Suprapubic skin (tissue), 4 donors: ENCODE measurements around the gene NTN3. TPM values are rescaled to one million over a fixed set of nuclear protein-coding genes. Genes with fewer than 3 reads are reported as not detected.

Experiments
- DNase-seq, 2 donors: peaks; one replicate each; pipeline ENCODE4 v3.0.0-alpha.2; 2019; ENCODE audit warnings: low spot score in 2 of 2
- H3K27ac ChIP-seq: fragments of 200-600 bp; sonication (generic); one replicate; pipeline ENCODE4 v1.5.1; 2019
- H3K27me3 ChIP-seq: fragments of 200-600 bp; sonication (generic); one replicate; pipeline ENCODE4 v1.5.1; 2019
- H3K36me3 ChIP-seq: fragments of 200-600 bp; sonication (generic); one replicate; pipeline ENCODE4 v1.5.1; 2019
- H3K4me1 ChIP-seq: fragments of 200-600 bp; sonication (generic); one replicate; pipeline ENCODE4 v1.5.1; 2019
- H3K4me3 ChIP-seq: fragments of 200-600 bp; sonication (generic); one replicate; pipeline ENCODE4 v1.5.1; 2019; ENCODE audit warnings: mild to moderate bottlenecking
- H3K9me3 ChIP-seq: fragments of 200-600 bp; sonication (generic); one replicate; pipeline ENCODE4 v1.5.1; 2019
- EP300 ChIP-seq: sonication (generic); formaldehyde crosslinking; IDR thresholded peaks from one replicate; pipeline ENCODE4 v1.6.1; 2017; ENCODE audit warnings: antibody characterized with exemption
- POLR2A ChIP-seq, 2 donors: fragments of 450-650 bp; IDR thresholded peaks; one replicate each; pipeline ENCODE4 v1.6.1; 2017; ENCODE audit warnings: antibody characterized with exemption in 2 of 2, mild to moderate bottlenecking in 2 of 2, moderate library complexity in 2 of 2
- POLR2AphosphoS5 ChIP-seq, 3 donors: sonication (generic); formaldehyde crosslinking; IDR thresholded peaks; one replicate each; pipeline ENCODE4 v1.6.1; 2017; ENCODE audit warnings: antibody characterized with exemption in 3 of 3
- WGBS: methylation state at CpG from one replicate; pipeline ENCODE4 v1.1.5; 2018; 5-methylcytosine and 5-hydroxymethylcytosine counted together
- total RNA-seq, 4 donors: library from RNA; depleted of rRNA; stranded (reverse); fragments of >200 nt; gene quantifications; one replicate each; pipeline ENCODE4 v1.1.0, GENCODE V29; 2016
- TF ChIP-seq, protein P1 (sequence below), 2 donors: fragments of 200-600 bp in 1 of 2; fragments of 450-650 bp in 1 of 2; sonication (generic) in 1 of 2; IDR thresholded peaks; one replicate each; pipeline ENCODE4 v1.5.1; 2016 to 2019; ENCODE audit warnings: antibody characterized with exemption in 2 of 2, mild to moderate bottlenecking in 1 of 2, moderate library complexity in 1 of 2

NTN3 gene
- total RNA-seq, result not detected

DNA sequence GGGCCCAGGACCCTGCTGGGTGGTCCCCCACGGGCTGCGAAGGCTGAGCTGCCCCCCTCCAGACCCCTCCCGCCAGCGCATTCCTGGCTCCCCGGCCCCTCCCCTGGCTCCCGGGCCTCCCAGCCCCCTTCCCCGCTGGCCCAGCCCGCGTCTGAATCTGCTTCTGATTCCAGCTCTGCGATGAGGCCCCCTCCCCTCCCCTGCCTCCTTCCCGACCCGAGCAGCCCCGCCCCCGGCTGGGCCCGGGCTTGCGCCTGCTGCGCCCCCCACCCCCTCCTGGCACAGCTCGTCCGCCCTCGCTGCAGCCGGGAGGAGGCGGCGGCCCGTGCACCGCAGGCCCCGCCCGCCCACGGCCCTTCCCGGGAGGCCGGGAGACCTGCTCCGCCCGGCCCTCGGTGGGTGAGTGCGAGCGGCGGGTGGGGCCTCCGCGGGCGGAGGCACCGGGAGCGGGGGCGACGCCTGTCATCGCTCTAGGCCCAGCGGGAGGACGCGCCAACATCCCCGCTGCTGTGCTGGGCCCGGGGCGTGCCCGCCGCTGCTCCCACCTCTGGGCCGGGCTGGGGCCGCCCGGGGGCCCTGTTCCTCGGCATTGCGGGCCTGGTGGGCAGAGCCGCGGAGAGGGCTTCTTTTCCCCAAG lies at the start of gene NTN3:
Gene NTN3, plus strand, starts transcription at position 282 of the 637 bp plus-strand sequence. CDS start 405 bp downstream, outside the sequence.
- Histone ChIP-seq H3K4me1 (peaks cover 77% of the 10 kb centered on the region), H3K27me3 (peaks cover 26% of the 10 kb centered on the region), H3K27ac (no peak within 1 kb of the TSS), H3K4me3 (peak within 1 kb of the TSS; percentile 35), H3K9me3 (no peaks in the 10 kb centered on the region), H3K36me3 (no peaks in the 10 kb centered on the region)
- no peak for TF ChIP-seq POLR2AphosphoS5 (IDR thresholded peaks at IDR 0.05)
- TF ChIP-seq, protein P1, sequence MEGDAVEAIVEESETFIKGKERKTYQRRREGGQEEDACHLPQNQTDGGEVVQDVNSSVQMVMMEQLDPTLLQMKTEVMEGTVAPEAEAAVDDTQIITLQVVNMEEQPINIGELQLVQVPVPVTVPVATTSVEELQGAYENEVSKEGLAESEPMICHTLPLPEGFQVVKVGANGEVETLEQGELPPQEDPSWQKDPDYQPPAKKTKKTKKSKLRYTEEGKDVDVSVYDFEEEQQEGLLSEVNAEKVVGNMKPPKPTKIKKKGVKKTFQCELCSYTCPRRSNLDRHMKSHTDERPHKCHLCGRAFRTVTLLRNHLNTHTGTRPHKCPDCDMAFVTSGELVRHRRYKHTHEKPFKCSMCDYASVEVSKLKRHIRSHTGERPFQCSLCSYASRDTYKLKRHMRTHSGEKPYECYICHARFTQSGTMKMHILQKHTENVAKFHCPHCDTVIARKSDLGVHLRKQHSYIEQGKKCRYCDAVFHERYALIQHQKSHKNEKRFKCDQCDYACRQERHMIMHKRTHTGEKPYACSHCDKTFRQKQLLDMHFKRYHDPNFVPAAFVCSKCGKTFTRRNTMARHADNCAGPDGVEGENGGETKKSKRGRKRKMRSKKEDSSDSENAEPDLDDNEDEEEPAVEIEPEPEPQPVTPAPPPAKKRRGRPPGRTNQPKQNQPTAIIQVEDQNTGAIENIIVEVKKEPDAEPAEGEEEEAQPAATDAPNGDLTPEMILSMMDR (IDR thresholded peaks at IDR 0.05), result no peak
- no peak for DNase-seq
- WGBS, result 3% methylated on average over 30 of the region's 59 CpGs

DNA sequence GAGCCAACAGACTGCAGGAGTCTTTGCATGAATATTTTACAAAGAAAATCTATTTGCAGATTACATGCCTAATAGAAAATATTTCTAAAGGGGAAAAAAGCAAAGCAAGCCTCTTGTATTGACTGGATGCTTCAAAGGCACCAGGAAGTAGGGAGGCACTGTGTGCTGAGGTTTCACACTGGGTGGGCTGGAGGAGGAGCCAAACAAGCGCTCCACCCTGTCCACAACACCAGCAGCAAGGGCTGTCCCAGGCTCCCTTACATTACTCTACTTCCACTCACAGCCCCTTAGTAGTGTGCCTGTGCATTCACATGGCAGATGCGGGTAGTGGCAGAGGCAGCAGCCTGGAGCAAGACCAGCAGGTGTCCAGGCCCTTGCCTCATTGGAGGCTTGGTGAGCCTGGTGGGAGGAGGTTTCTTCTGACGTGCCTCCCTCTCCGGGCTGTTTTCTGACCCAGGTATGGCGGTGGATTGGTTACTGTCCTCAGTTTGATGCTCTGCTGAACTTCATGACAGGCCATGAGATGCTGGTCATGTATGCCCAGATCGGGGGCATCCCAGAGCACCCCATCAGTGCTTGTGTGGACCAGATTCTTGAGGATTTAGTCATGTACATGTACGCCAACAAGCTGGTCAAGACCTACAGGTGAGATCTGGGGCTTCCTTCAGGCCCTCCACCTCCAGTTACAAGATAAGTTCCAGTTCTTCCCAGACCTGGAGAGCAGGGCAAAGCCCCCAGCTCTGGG lies 48.8 kb upstream of the NTN3 start:
- no peaks in the 10 kb centered on the region for H3K36me3 ChIP-seq

DNA sequence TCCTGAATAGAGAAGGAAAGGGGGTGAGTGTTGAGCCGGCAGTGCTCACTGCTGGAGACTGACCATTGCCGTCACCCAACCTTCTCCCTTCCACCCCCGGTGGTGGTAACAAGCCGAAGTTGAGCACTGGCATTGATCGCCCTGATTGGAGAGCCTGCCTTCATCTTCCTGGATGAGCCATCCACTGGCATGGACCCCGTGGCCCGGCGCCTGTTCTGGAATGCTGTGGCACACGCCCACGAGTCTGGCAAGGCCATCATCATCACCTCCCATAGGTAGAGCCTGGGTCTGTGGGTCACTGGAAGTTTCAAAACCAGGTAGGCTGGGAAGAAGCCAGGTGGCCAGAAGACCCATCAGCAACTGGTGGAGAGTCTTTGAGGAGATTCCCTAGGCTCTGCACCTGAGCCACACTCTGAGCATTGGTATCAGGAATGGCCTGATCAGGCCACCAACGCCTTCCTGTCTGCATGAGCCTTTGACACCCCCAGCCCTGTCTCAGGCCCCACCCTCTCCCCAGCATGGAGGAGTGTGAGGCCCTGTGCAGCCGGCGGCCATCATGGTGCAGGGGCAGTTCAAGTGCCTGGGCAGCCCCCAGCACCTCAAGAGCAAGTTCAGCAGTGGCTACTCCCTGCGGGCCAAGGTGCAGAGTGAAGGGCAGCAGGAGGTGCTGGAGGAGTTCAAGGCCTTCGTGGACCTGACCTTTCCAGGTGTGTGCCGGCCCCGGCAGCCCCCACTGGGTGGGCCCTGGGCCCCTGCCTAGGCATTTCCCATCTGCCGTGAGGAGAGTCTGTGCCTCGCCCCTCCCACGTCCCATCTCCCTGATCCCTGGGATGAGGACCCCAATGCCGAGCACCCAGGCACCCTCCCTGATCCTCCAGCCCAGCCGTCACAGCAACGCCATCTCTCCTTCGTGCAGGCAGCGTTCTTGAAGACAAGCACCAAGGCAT lies 46.8 kb upstream of the NTN3 start:
- Histone ChIP-seq H3K9me3 (no peaks in the 10 kb centered on the region), H3K36me3 (no peaks in the 10 kb centered on the region), H3K4me1 (peaks cover 11% of the 10 kb centered on the region), H3K4me3 (no peak overlapping the region), H3K27me3 (no peaks in the 10 kb centered on the region), H3K27ac (no peak overlapping the region)
- TF ChIP-seq, protein P1 (IDR thresholded peaks at IDR 0.05), result no peak
- TF ChIP-seq POLR2AphosphoS5 (IDR thresholded peaks at IDR 0.05) (no peak), EP300 (no peak), POLR2A (IDR thresholded peaks at IDR 0.05) (no peak)
- 73% methylated on average over 24 of the region's 25 CpGs for WGBS
- DNase-seq, result peak in 1 of 2 donors; percentile 56

More for the DNA sequence above, 48.8 kb upstream of the NTN3 start:
- H3K4me3 ChIP-seq, result no peak overlapping the region
- no peaks in the 10 kb centered on the region for H3K9me3 ChIP-seq
- H3K27ac ChIP-seq, result no peak overlapping the region
- TF ChIP-seq EP300, result no peak
- TF ChIP-seq, protein P1 (IDR thresholded peaks at IDR 0.05), result no peak
- TF ChIP-seq POLR2AphosphoS5 (IDR thresholded peaks at IDR 0.05), result no peak
- TF ChIP-seq POLR2A (IDR thresholded peaks at IDR 0.05), result no peak
- WGBS, result 85% methylated on average over 5 of the region's 7 CpGs
- peak in 1 of 2 donors; percentile 46 for DNase-seq
- no peaks in the 10 kb centered on the region for H3K27me3 ChIP-seq
- no peaks in the 10 kb centered on the region for H3K4me1 ChIP-seq

DNA sequence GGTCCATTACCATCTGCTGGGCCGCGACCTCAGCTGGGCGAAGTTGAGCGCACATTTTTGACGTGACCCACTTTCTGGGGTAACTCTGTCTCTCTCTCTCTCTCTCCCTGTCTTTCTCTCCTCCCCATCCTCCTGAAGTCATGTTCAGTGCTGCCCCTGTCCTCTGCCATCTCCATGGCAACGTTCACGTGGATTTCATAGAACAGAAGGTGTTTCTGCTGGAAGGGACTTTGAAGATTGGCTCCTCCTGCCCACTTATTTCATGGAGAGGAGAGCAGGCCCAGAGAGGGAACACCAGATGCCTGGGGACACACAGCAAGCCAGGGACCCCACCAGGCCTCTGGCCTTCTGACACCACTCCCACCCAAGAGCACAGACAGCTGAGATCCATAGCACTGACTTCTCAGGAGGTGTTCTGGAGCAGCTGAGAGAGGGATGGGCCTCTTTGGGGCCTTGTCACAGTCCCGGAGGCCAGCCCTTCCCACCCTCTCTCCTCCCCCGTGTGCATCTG lies 46.0 kb upstream of the NTN3 start:
- no peaks in the 10 kb centered on the region for H3K36me3 ChIP-seq
- H3K27me3 ChIP-seq, result no peaks in the 10 kb centered on the region
- H3K9me3 ChIP-seq, result no peaks in the 10 kb centered on the region
- WGBS, result 88% methylated on average over 9 of the region's 9 CpGs
- no peak for TF ChIP-seq POLR2A (IDR thresholded peaks at IDR 0.05)
- no peak for TF ChIP-seq POLR2AphosphoS5 (IDR thresholded peaks at IDR 0.05)
- TF ChIP-seq, protein P1 (IDR thresholded peaks at IDR 0.05), result no peak
- TF ChIP-seq EP300, result no peak
- no peak overlapping the region for H3K27ac ChIP-seq
- H3K4me3 ChIP-seq, result no peak overlapping the region
- peak in 1 of 2 donors; percentile 35 for DNase-seq
- H3K4me1 ChIP-seq, result peaks cover 16% of the 10 kb centered on the region
